MM.1S (cell line): ENCODE results near the gene FLNC.

Experiments used
- DNase-seq: peaks from one replicate; pipeline ENCODE4 v3.0.0-alpha.2; 2015
- H2AFZ ChIP-seq: fragments of 300-600 bp; sonication (generic); 2 replicates; pipeline ENCODE4 v1.6.0; 2016; ENCODE audit warnings: antibody characterized with exemption, low read length
- H3F3A ChIP-seq: fragments of 300-600 bp; sonication (generic); 2 replicates; pipeline ENCODE4 v1.6.1; 2016; ENCODE audit warnings: mild to moderate bottlenecking, antibody characterized with exemption, low read length, moderate library complexity, mixed read lengths; ENCODE audit not compliant: insufficient read depth
- H3K27ac ChIP-seq: fragments of 300-600 bp; sonication (generic); 2 replicates; pipeline ENCODE4 v1.5.1; 2016; ENCODE audit warnings: mild to moderate bottlenecking, low read length
- H3K27me3 ChIP-seq: fragments of 300-600 bp; sonication (generic); replicated peaks from 2 replicates; pipeline ENCODE4 v1.6.0; 2016; ENCODE audit warnings: low read length; ENCODE audit not compliant: insufficient read depth
- H3K36me3 ChIP-seq: fragments of 300-600 bp; sonication (generic); replicated peaks from 2 replicates; pipeline ENCODE4 v1.6.1; 2016; ENCODE audit warnings: mild to moderate bottlenecking, low read length, mixed read lengths; ENCODE audit not compliant: insufficient read depth
- H3K4me1 ChIP-seq: fragments of 300-600 bp; sonication (generic); 2 replicates; pipeline ENCODE4 v1.6.1; 2016; ENCODE audit warnings: low read length, mixed read lengths
- H3K4me2 ChIP-seq: fragments of 300-600 bp; sonication (generic); 2 replicates; pipeline ENCODE4 v1.6.0; 2016; ENCODE audit warnings: low read depth, low read length
- H3K4me3 ChIP-seq: fragments of 300-600 bp; sonication (generic); 2 replicates; pipeline ENCODE4 v1.5.1; 2016; ENCODE audit warnings: low read length, mixed read lengths
- H3K79me2 ChIP-seq: fragments of 300-600 bp; sonication (generic); 2 replicates; pipeline ENCODE4 v1.6.1; 2016; ENCODE audit warnings: mixed run types, low read length, mixed read lengths
- H3K9ac ChIP-seq: fragments of 300-600 bp; sonication (generic); 2 replicates; pipeline ENCODE4 v1.6.1; 2016; ENCODE audit warnings: low read length, mixed read lengths
- H3K9me2 ChIP-seq: fragments of 300-600 bp; sonication (generic); replicated peaks from 2 replicates; pipeline ENCODE4 v1.6.1; 2016; ENCODE audit warnings: mild to moderate bottlenecking, low read length, mixed read lengths; ENCODE audit not compliant: insufficient read depth
- H3K9me3 ChIP-seq: fragments of 300-600 bp; sonication (generic); replicated peaks from 2 replicates; pipeline ENCODE4 v1.6.1; 2016; ENCODE audit warnings: mild to moderate bottlenecking, low read length, mixed read lengths; ENCODE audit not compliant: insufficient read depth
- H4K20me1 ChIP-seq: fragments of 300-600 bp; sonication (generic); 2 replicates; pipeline ENCODE4 v1.6.1; 2016; ENCODE audit warnings: mild to moderate bottlenecking, low read length, moderate library complexity, mixed read lengths; ENCODE audit not compliant: insufficient read depth
- CTCF ChIP-seq: fragments of 300-600 bp; sonication (generic); IDR thresholded peaks from 2 replicates; pipeline ENCODE4 v1.5.1; 2016; ENCODE audit warnings: antibody characterized with exemption, low read length, mixed read lengths
- EZH2 ChIP-seq: fragments of 300-600 bp; sonication (generic); optimal IDR thresholded peaks from 2 replicates; pipeline ENCODE3; 2017; ENCODE audit warnings: low read depth, mild to moderate bottlenecking, antibody characterized with exemption, low read length, mixed read lengths
- EZH2phosphoT487 ChIP-seq: fragments of 300-600 bp; sonication (generic); IDR thresholded peaks from 2 replicates; pipeline ENCODE4 v1.6.1; 2018; ENCODE audit warnings: antibody characterized with exemption, low read length

The FLNC gene

DNA sequence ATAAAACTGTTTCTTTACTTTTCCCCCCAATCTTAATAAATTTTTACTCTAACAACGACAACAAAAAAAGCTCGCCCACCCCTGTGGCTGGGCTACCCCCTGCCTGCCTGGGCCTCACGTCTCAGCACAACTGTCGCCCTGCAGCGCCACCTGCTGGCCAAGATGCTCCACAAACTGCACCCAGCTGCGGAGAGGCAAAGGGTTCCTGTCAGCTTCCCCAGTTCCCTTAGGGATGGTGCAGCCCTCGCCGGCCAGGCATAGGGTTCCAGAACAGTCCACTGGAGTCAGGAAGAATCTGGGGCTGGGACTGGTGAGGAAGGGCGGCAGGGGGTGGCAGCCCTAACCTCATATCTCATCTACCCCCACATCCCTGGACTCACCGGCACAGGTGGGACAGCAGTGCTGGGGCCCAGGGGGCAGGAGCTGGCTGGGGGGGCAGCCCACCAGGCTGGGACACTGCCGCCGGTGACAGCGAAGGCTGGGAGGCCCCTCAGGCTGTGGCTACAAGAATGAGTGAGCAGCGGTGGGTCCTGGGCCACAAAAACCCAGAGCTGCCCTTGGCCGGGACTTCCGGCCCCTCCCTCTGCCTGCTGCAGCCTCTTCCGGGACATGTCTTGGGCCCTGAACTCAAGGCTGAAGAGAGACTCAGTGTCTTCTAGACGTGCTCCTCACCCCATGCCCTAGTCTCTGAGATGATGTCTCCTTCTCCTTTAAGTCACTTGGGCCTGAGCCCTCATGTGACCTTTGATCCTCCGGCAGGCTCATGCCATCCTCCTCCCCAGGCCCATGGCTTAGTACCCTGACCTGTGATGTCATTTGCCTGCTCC lies 53.6 kb downstream of the FLNC start:
- TF ChIP-seq EZH2phosphoT487, result no peak
- peak; percentile 99 for TF ChIP-seq CTCF
- H3K36me3 ChIP-seq, result no peaks in the 10 kb centered on the region
- peak overlapping the region; percentile 2; the same call in 1 of the 2 replicates for H3K27ac ChIP-seq
- no peaks in the 10 kb centered on the region for H3K9me3 ChIP-seq
- H3K4me1 ChIP-seq, result peaks cover 5% of the 10 kb centered on the region
- peak overlapping the region; percentile 73 for H3K4me3 ChIP-seq
- H3K27me3 ChIP-seq, result peaks cover 3% of the 10 kb centered on the region; the same call in 1 of the 2 replicates
- H3K79me2 ChIP-seq, result no peaks in the 10 kb centered on the region
- H3K9me2 ChIP-seq, result no peaks in the 10 kb centered on the region
- no peaks in the 10 kb centered on the region for H4K20me1 ChIP-seq
- no peaks in the 10 kb centered on the region for H3F3A ChIP-seq
- H3K4me2 ChIP-seq, result peak overlapping the region; percentile 71
- peak; percentile 91 for DNase-seq
- H2AFZ ChIP-seq, result peak overlapping the region; percentile 95
- peak overlapping the region; percentile 64 for H3K9ac ChIP-seq

GRCh38 chr7:128884561-128885369 lies 54.6 kb downstream of the FLNC start:
- no peak overlapping the region; the same call in 1 of the 2 replicates for H3K4me2 ChIP-seq
- peak overlapping the region; percentile 95 for H2AFZ ChIP-seq
- no peaks in the 10 kb centered on the region for H3F3A ChIP-seq

GRCh38 chr7:128885370-128886187 lies 55.4 kb downstream of the FLNC start:
- Histone ChIP-seq H3K9me2 (no peaks in the 10 kb centered on the region), H4K20me1 (no peaks in the 10 kb centered on the region), H3K27ac (no peak overlapping the region), H3K9me3 (no peaks in the 10 kb centered on the region), H2AFZ (no peak overlapping the region), H3K9ac (no peak overlapping the region), H3K36me3 (no peaks in the 10 kb centered on the region), H3K4me3 (no peak overlapping the region), H3K27me3 (peaks cover 19% of the 10 kb centered on the region), H3F3A (no peaks in the 10 kb centered on the region), H3K79me2 (no peaks in the 10 kb centered on the region), H3K4me1 (peaks cover 5% of the 10 kb centered on the region), H3K4me2 (no peak overlapping the region)
- TF ChIP-seq EZH2phosphoT487, result no peak
- no peak for DNase-seq

More at GRCh38 chr7:128884561-128885369, 54.6 kb downstream of the FLNC start:
- Histone ChIP-seq H3K9me3 (no peaks in the 10 kb centered on the region), H3K27ac (no peak overlapping the region), H3K79me2 (no peaks in the 10 kb centered on the region), H3K36me3 (no peaks in the 10 kb centered on the region), H4K20me1 (no peaks in the 10 kb centered on the region), H3K27me3 (peaks cover 13% of the 10 kb centered on the region), H3K4me1 (peaks cover 5% of the 10 kb centered on the region), H3K4me3 (no peak overlapping the region), H3K9ac (no peak overlapping the region), H3K9me2 (no peaks in the 10 kb centered on the region)
- DNase-seq, result no peak
- no peak for TF ChIP-seq CTCF
- TF ChIP-seq EZH2phosphoT487, result no peak
- no peak for TF ChIP-seq EZH2
